AG10803 (cell line): Measurements from ENCODE around the gene THSD7B.

ENCODE experiments used
- DNase-seq: peaks from one replicate; pipeline ENCODE4 v3.0.0; 2010; ENCODE audit warnings: low read depth
- H3K4me3 ChIP-seq: 2 replicates; pipeline ENCODE4 v1.5.1; 2011; ENCODE audit warnings: mild to moderate bottlenecking, low read length, control low read depth
- TF ChIP-seq, protein P1 (sequence below): conservative IDR thresholded peaks from 2 replicates; pipeline ENCODE4 v1.5.1; 2011; ENCODE audit warnings: mild to moderate bottlenecking, low read length, control low read depth, inconsistent platforms

The THSD7B gene

DNA sequence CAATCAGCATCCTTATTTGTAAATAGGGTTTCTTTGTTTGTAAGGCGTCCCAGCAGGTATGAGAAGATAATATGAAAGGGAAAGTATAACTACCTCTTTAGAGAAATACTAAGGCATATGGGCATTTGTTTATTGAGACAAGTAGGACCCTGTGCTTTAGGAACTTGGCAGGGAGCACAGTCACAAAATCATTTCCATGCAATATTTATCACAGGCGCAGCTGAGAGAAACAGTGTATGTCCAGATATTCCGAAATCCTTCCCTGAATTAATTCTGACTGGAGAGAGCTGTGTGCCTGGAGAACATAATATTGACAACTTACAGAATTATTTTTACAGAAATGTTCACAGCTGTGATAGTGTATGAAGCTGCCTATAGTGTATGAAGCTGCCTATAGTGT lies 416.7 kb downstream of the THSD7B start:
- DNase-seq = no peak
- H3K4me3 ChIP-seq = no peak overlapping the region
- TF ChIP-seq, protein P1, sequence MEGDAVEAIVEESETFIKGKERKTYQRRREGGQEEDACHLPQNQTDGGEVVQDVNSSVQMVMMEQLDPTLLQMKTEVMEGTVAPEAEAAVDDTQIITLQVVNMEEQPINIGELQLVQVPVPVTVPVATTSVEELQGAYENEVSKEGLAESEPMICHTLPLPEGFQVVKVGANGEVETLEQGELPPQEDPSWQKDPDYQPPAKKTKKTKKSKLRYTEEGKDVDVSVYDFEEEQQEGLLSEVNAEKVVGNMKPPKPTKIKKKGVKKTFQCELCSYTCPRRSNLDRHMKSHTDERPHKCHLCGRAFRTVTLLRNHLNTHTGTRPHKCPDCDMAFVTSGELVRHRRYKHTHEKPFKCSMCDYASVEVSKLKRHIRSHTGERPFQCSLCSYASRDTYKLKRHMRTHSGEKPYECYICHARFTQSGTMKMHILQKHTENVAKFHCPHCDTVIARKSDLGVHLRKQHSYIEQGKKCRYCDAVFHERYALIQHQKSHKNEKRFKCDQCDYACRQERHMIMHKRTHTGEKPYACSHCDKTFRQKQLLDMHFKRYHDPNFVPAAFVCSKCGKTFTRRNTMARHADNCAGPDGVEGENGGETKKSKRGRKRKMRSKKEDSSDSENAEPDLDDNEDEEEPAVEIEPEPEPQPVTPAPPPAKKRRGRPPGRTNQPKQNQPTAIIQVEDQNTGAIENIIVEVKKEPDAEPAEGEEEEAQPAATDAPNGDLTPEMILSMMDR = no peak

DNA sequence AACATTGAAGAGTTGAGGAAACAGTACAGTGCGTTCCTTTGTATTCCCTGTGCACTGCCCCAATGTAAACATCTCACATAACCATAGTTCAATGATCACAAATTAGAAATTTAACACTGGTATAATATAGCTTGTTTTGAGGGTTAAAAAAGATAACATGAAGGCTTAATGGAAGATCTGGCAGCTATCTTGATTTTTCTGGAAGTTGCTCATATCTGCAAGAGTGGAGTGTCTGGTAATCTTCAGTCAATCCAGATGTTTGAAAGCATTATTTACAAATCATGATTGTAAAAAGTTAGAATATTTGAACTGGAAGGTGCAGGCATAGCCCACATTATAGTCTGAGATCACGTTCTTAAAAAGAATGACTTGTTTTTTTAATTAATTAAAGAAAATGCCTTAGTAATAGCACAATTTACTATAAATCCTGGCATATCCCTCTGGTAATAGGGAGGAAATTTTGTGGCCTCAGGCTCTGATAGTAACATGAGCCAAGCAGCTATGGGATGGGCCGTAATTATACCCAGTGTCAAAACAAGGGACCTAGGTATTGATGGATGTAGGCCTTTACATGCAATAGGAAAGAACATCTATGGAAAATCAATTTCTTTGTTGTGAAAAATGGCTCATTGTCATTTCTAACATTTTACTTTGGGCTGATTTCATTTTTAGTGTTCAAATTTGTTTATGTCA lies 418.0 kb downstream of the THSD7B start:
- TF ChIP-seq, protein P1 = no peak
- H3K4me3 ChIP-seq = no peak overlapping the region
- DNase-seq = no peak

DNA sequence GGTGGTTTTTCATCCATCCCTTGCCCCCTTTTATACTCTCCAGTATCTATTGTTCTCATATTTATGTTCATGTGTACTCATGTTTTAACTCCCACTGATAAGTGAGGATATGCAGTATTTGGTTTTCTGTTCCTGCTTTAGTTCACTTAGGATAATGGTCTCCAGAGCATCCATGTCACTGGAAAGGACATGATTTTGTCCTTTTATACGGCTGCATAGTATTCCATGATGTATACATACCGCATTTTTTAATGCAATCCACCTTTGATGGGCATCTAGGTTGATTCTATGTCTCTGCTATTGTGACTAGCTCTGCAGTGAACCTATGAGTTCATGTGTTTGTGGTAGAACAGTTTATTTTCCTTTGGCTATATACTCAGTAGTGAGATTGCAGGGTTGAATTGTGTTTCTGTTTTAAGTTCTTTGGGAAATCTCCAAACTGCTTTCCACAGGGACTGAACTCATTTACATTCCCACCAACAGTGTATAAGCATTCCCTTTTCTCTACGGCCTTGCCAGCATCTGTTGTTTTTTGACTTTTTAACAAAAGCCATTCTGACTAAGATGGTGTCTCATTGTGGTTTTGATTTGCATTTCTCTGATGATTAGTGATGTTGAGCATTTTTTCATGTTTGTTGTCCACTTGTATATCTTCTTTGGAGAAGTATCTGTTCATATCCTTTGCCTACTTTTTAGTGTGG lies 420.2 kb downstream of the THSD7B start:
- DNase-seq = peak; percentile 61
- no peak overlapping the region for H3K4me3 ChIP-seq
- TF ChIP-seq, protein P1 = no peak

DNA sequence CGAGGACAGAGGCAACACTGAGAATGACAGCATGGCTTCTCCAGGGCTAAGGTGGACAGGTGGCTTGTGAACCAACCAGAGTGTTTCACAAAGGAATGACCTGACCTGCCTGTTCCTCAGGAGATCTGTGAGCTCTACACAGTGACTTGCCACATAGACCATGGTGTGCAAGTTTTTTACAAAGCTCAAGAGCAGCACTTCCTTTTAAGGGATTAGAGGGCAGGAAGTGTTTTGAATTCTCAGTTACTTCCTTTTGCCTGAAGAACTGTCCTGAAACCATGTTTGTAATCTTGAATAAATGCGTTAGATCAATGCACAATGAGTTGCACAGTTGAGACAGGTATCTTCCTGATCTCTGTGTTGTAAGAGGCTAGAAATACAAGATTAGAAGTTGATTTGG lies 421.9 kb downstream of the THSD7B start:
- TF ChIP-seq, protein P1 = no peak
- no peak for DNase-seq
- no peak overlapping the region for H3K4me3 ChIP-seq

DNA sequence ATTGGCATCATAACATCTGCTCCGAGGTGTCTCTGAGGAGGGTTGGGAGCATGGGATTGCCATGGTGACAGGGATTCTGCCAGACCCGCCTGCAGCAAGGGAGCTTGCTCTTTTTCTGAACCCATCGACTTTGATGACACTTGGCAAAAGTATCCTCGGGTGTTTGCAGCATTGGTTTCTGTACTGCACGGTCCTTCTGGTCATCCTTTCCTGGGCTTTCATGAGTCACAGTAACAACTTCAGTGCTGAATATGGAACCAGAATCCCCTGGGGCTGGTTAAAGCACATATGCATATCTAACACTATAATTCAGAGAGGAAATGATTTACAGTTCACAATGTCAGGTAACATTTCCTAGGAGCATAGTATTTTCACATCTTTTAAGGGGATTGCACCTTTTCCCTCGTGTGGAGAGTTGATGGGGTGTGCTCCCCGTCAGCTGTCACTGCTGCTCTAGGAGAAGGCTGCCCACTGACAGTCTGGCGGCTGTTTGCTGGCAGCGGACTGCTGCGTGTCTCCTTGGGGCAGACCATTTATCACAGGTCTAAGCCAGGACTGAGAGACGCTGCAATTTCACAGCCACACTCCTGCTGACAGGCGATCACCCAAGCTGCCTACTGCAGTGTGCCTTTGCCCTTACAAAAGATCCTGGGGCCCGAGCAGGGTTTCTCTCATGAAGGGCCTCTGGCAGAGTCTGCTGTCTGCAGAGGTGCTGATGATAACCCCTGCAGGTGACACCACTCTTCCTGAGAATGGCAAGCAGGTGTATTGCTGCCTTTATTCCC lies 425.3 kb downstream of the THSD7B start:
- H3K4me3 ChIP-seq = no peak overlapping the region
- TF ChIP-seq, protein P1 = no peak
- peak; percentile 18 for DNase-seq

DNA sequence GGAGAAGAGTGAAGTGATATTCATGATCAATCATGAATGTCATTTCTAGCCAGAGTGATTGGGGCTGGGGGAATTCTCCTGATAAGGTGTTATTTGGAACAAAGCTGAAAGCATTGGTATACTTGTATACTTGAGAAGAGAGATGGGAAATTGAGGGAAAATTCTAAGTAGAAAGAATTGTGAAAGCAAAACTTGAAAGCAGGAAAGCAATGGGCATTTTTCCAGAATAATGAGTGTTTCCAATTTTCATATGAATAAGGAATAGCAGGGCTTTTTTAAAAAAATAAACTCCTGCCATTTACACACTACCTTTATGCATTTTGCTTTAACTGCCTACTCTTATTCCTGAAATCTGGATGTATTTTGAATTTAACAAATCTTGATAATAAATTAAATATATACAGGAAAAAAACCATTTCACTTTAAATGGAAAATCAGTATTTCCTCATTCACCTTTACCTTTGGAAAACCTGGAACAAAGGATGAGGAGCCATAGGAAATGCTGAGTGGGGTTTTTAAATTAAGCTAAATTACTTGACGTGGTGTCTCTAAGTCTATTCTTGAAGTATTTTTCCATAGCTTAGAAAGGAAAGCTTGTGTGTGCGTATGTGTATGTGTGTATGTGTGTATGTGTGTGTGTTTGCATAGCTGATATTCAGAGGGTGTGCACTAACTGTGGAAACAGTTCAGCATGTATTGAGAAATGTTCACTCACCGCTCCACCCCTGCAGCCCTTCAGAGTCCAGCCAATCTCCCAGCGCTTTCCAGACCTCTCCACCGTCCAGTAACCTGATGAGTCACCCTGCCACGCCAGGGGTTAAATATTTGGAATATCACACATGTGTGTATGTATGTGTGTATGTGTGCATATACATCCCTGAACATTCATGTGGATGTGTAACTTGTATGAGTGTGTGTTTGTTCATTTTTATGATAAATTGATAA lies 427.3 kb downstream of the THSD7B start:
- no peak overlapping the region for H3K4me3 ChIP-seq
- TF ChIP-seq, protein P1 = no peak
- DNase-seq = peak; percentile 14
